Medulla oblongata (tissue), 1 donor: ENCODE results near the gene FAM171A2.

Experiments
- DNase-seq: peaks from one replicate; pipeline ENCODE4 v3.0.0-alpha.2; 2015; ENCODE audit errors: extremely low spot score

The FAM171A2 gene

GRCh38 chr17:44361292-44362260 lies 2.1 kb downstream of the FAM171A2 start:
- DNase-seq = no peak

- no peak for DNase-seq
Observed at GRCh38 chr17:44360826-44361225, 2.8 kb downstream of the FAM171A2 start.

GRCh38 chr17:44360144-44360533 lies 3.5 kb downstream of the FAM171A2 start:
- DNase-seq = no peak

- no peak for DNase-seq
Observed at GRCh38 chr17:44359458-44360143, 4.1 kb downstream of the FAM171A2 start.

- DNase-seq = no peak
Observed at GRCh38 chr17:44359006-44359405, 4.6 kb downstream of the FAM171A2 start.

- DNase-seq = no peak
Observed at GRCh38 chr17:44358066-44358465, 5.6 kb downstream of the FAM171A2 start.

- no peak for DNase-seq
Observed at GRCh38 chr17:44356241-44356640, 7.4 kb downstream of the FAM171A2 start.

- no peak for DNase-seq
Observed at GRCh38 chr17:44355642-44356099, 8.0 kb downstream of the FAM171A2 start.

- DNase-seq = no peak
Observed at GRCh38 chr17:44354582-44355561, 8.8 kb downstream of the FAM171A2 start.

- DNase-seq = no peak
Observed at GRCh38 chr17:44353672-44354331, 9.9 kb downstream of the FAM171A2 start.

GRCh38 chr17:44352828-44353671 lies 10.6 kb downstream of the FAM171A2 start:
- no peak for DNase-seq

GRCh38 chr17:44351961-44352827 lies 11.5 kb downstream of the FAM171A2 start:
- DNase-seq = no peak

GRCh38 chr17:44351464-44351863 lies 12.2 kb downstream of the FAM171A2 start:
- DNase-seq = no peak

- DNase-seq = peak; percentile 63
Observed at GRCh38 chr17:44350733-44351226, 12.9 kb downstream of the FAM171A2 start.

- no peak for DNase-seq
Observed at GRCh38 chr17:44349553-44350070, 14.0 kb downstream of the FAM171A2 start.

- no peak for DNase-seq
Observed at GRCh38 chr17:44348988-44349364, 14.7 kb downstream of the FAM171A2 start.

GRCh38 chr17:44348234-44348987 lies 15.2 kb downstream of the FAM171A2 start:
- peak; percentile 88 for DNase-seq
